Mononuclear cell (primary cell): ENCODE results near the gene JAML. TPM values are rescaled to one million over a fixed set of nuclear protein-coding genes. Genes with fewer than 3 reads are reported as not detected.
"Not testable (repeated sequence)": the region's sequence is repeated elsewhere in the genome, so short reads cannot be mapped to it uniquely, and the experiment has no call there.

Experiments
- H3K27me3 ChIP-seq: 2 replicates; pipeline ENCODE4 v1.6.0; 2011; ENCODE audit warnings: low read length, control low read depth; ENCODE audit not compliant: insufficient read depth
- H3K4me1 ChIP-seq: 2 replicates; pipeline ENCODE4 v1.5.1; 2011; ENCODE audit warnings: mild to moderate bottlenecking, low read length, control low read depth; ENCODE audit not compliant: insufficient read depth
- H3K4me3 ChIP-seq: 2 replicates; pipeline ENCODE4 v1.5.1; 2011; ENCODE audit warnings: mild to moderate bottlenecking, low read length, moderate library complexity
- H3K9me3 ChIP-seq: 2 replicates; pipeline ENCODE4 v1.5.1; 2011; ENCODE audit warnings: low read depth, mild to moderate bottlenecking, control low read depth, low read length
- total RNA-seq: library from RNA; depleted of rRNA; stranded (reverse); fragments of >200 nt; gene quantifications from one replicate; pipeline ENCODE4 v1.2.3, GENCODE V29; 2012

Gene JAML
- total RNA-seq, 1 donor, result 90.4 TPM

- peaks cover 64% of the 10 kb centered on the region for H3K4me1 ChIP-seq
These were observed 24.3 kb downstream of the JAML start for GRCh38 chr11:118200497-118200896.

GRCh38 chr11:118199135-118199534 lies 25.7 kb downstream of the JAML start:
- H3K27me3 ChIP-seq, result no peaks in the 10 kb centered on the region
- no peak overlapping the region for H3K4me3 ChIP-seq
- peaks cover 51% of the 10 kb centered on the region for H3K4me1 ChIP-seq
- H3K9me3 ChIP-seq, result no peaks in the 10 kb centered on the region

More at GRCh38 chr11:118200497-118200896, 24.3 kb downstream of the JAML start:
- Histone ChIP-seq H3K27me3 (no peaks in the 10 kb centered on the region), H3K9me3 (no peaks in the 10 kb centered on the region), H3K4me3 (no peak overlapping the region)

DNA sequence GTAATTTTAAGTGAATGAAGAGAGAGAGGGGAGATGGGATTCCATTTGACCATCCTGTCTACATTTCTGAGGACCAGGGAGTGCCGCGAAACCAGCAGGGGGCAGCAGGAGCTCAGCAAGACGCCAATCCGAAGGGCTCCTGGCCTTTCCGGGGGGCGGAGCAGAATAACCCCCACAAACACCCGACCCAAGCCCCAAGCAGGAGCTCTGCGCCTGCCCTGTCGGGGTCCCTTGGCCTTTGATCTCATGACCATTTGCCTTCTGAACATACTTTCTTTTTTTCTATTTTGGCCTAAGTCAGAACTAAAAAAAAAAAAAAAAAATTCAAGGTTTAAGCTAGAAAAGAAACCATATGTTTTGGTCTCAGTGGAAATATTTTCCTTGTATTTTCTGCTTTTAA lies 26.4 kb downstream of the JAML start:
- Histone ChIP-seq H3K4me3 (no peak overlapping the region), H3K9me3 (no peaks in the 10 kb centered on the region)

GRCh38 chr11:118194835-118195627 lies 29.8 kb downstream of the JAML start:
- peaks cover 12% of the 10 kb centered on the region for H3K4me1 ChIP-seq
- no peaks in the 10 kb centered on the region for H3K9me3 ChIP-seq
- no peaks in the 10 kb centered on the region for H3K27me3 ChIP-seq
- H3K4me3 ChIP-seq, result no peak overlapping the region

More for the DNA sequence above, 26.4 kb downstream of the JAML start:
- Histone ChIP-seq H3K27me3 (no peaks in the 10 kb centered on the region), H3K4me1 (peaks cover 44% of the 10 kb centered on the region)

- peaks cover 8% of the 10 kb centered on the region for H3K4me1 ChIP-seq
- no peaks in the 10 kb centered on the region for H3K27me3 ChIP-seq
- H3K4me3 ChIP-seq, result no peak overlapping the region
- H3K9me3 ChIP-seq, result no peaks in the 10 kb centered on the region
These were observed 30.8 kb downstream of the JAML start for GRCh38 chr11:118193910-118194566.

DNA sequence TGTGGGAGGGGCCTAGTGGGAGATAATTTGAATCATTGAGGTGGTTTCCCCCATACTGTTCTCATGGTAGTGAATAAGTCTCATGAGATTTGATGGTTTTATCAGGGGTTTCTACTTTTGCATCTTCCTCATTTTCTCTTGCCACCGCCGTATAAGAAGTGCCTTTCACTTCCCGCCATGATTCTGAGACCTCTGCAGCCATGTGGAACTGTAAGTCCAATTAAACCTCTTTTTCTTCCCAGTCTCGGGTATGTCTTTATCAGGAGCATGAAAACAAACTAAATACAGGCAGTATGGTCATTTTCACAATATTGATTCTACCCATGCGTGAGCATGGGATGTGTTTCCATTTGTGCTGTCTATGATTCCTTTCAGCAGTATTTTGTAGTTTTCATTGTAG lies 32.0 kb downstream of the JAML start:
- H3K9me3 ChIP-seq, H3K4me1 ChIP-seq, H3K27me3 ChIP-seq, H3K4me3 ChIP-seq: not testable (repeated sequence)

- H3K9me3 ChIP-seq, H3K27me3 ChIP-seq, H3K4me3 ChIP-seq: not testable (repeated sequence)
- peaks cover 21% of the 10 kb centered on the region for H3K4me1 ChIP-seq
These were observed 33.8 kb downstream of the JAML start for GRCh38 chr11:118190942-118191506.

- H3K4me3 ChIP-seq, result no peak overlapping the region
- H3K27me3 ChIP-seq, result no peaks in the 10 kb centered on the region
- H3K9me3 ChIP-seq, result no peaks in the 10 kb centered on the region
- peaks cover 52% of the 10 kb centered on the region for H3K4me1 ChIP-seq
These were observed 38.3 kb downstream of the JAML start for GRCh38 chr11:118186346-118187107.

GRCh38 chr11:118184784-118185579 lies 39.8 kb downstream of the JAML start:
- no peak overlapping the region for H3K4me3 ChIP-seq

GRCh38 chr11:118183691-118184090 lies 41.1 kb downstream of the JAML start:
- not testable (repeated sequence) for H3K4me3 ChIP-seq
- peaks cover 66% of the 10 kb centered on the region for H3K4me1 ChIP-seq

More at GRCh38 chr11:118184784-118185579, 39.8 kb downstream of the JAML start:
- H3K27me3 ChIP-seq, result no peaks in the 10 kb centered on the region
- H3K9me3 ChIP-seq, result no peaks in the 10 kb centered on the region
- H3K4me1 ChIP-seq, result peaks cover 65% of the 10 kb centered on the region

GRCh38 chr11:118180300-118180703 lies 44.5 kb downstream of the JAML start:
- Histone ChIP-seq H3K4me3 (no peak overlapping the region), H3K27me3 (no peaks in the 10 kb centered on the region), H3K4me1 (peaks cover 40% of the 10 kb centered on the region), H3K9me3 (no peaks in the 10 kb centered on the region)

More at GRCh38 chr11:118183691-118184090, 41.1 kb downstream of the JAML start:
- not testable (repeated sequence) for H3K9me3 ChIP-seq, H3K27me3 ChIP-seq

- H3K27me3 ChIP-seq, result no peaks in the 10 kb centered on the region
- H3K9me3 ChIP-seq, result no peaks in the 10 kb centered on the region
- no peak overlapping the region for H3K4me3 ChIP-seq
- peaks cover 27% of the 10 kb centered on the region for H3K4me1 ChIP-seq
These were observed 48.1 kb downstream of the JAML start for GRCh38 chr11:118176778-118177134.

- Histone ChIP-seq H3K4me1 (peaks cover 31% of the 10 kb centered on the region), H3K27me3 (no peaks in the 10 kb centered on the region), H3K4me3 (no peak within 1 kb of the TSS), H3K9me3 (no peaks in the 10 kb centered on the region)
These were observed 48.6 kb downstream of the JAML start, which contains the start of gene SCN2B for GRCh38 chr11:118175993-118176777. Gene SCN2B, minus strand, starts transcription at chr11:118176639. Its CDS starts 208 bp downstream, at chr11:118176431.
